HG03025 (cell line): ENCODE data around the gene RAB40B.

Source experiments
- ATAC-seq: cut with Tn5 transposase; IDR thresholded peaks from one replicate; pipeline ENCODE4 v1.9.1; 2021; ENCODE audit warnings: mild to moderate bottlenecking, moderate library complexity; ENCODE audit not compliant: unreplicated experiment, low FRiP score

Gene RAB40B

DNA sequence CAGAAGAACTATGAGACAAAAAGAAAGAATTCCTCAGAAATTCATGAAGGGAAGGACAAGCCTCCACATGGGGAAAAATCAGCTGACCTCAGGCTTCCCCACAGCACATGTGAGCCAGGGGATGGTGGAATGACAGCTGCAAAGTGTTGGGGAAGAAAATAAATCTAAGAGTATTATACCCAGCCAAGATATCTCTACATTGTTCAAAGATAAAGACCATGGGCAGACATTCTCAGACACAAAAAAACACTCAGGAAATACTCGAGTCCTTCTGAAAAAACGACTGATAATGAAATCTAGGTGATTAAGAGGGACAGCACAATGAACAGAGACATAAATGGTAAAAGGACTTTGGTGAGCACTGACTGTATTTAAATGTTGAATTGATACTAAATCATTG, 3.9 kb downstream of the RAB40B start:
- ATAC-seq: no peak

- no peak for ATAC-seq
Measured at GRCh38 chr17:82693168-82693867, 5.2 kb downstream of the RAB40B start.

DNA sequence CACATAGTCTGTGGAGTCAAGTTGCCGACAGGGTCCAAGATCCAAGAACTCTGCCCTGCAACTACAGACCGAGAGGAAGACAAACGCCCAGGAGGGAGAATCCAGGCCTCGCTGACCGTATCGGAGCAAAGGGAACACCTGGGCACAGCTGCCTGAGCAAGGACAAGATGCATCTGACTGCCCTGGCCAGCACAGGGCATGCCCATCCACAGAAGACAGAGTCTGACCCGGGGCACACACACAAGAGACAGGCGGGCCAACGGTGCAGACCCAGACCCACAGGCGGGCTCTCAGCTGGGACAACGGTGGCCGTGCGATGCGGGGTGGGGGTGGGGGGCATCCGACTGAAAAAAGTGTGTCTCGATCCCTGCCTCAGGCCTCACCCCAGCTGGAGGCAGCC, 6.2 kb downstream of the RAB40B start:
- no peak for ATAC-seq

DNA sequence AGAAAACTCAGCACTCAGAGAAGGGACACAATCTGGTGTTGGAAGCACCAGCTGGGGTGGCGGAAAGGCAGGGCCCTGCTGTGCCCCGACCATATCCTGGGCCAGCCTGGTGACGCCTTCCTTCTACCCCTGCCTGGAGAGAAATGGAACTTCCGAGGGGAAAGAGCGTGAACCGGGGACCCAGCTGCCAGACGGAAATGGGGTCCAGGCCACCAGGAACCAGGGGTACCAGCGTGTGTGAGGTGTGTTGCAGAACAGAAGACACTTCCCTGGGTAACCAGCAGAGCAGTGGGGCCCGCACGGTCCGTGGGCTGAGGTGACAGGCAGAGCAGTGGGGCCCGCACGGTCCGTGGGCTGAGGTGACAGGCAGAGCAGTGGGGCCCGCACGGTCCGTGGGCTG, 6.8 kb downstream of the RAB40B start:
- no peak for ATAC-seq

- no peak for ATAC-seq
Measured at GRCh38 chr17:82690786-82691489, 7.6 kb downstream of the RAB40B start.

DNA sequence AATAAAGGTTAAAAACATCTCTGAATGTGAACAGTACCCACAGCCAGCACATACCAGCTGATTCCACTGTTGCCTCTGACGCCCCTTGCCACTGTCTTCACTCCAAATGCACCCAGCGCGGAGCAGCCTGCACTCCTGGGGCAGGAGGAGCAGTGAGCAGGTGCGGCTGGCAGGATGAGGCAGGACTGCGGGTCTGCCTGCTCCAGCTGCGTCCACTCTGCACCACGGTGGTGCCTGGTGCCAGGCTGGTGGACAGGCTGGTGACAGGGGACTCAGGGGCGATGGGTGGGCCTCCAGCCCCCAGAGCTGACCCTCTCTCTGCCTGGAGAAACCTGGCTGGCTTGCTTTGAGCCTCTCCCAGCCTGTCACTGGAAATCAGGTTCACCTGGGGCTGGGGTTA, 9.4 kb downstream of the RAB40B start:
- no peak for ATAC-seq

- ATAC-seq: no peak
Measured at GRCh38 chr17:82687871-82688270, 10.6 kb downstream of the RAB40B start.

DNA sequence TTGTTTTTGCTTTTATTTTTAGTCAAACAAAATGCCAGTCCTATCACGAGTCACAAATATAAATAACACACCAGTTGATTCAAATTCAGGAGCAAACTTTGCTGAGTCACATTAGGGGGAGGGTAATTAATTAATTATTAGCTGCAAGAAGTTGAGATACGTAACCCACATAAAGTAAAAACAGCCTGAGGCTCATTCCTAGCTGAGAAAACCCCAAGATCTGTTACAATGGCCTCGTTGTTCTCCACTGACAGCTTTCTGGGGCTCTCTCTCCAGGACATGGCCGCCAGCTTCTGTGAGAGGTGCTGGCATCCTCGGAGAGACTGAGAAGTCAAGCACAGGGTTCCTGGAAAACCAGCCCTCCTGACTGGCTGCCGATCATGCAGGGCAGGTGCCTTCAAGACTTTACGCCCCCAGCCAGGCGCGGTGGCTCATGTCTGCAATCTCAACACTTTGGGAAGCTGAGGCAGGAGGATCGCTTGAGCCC, 11.1 kb downstream of the RAB40B start:
- no peak for ATAC-seq

DNA sequence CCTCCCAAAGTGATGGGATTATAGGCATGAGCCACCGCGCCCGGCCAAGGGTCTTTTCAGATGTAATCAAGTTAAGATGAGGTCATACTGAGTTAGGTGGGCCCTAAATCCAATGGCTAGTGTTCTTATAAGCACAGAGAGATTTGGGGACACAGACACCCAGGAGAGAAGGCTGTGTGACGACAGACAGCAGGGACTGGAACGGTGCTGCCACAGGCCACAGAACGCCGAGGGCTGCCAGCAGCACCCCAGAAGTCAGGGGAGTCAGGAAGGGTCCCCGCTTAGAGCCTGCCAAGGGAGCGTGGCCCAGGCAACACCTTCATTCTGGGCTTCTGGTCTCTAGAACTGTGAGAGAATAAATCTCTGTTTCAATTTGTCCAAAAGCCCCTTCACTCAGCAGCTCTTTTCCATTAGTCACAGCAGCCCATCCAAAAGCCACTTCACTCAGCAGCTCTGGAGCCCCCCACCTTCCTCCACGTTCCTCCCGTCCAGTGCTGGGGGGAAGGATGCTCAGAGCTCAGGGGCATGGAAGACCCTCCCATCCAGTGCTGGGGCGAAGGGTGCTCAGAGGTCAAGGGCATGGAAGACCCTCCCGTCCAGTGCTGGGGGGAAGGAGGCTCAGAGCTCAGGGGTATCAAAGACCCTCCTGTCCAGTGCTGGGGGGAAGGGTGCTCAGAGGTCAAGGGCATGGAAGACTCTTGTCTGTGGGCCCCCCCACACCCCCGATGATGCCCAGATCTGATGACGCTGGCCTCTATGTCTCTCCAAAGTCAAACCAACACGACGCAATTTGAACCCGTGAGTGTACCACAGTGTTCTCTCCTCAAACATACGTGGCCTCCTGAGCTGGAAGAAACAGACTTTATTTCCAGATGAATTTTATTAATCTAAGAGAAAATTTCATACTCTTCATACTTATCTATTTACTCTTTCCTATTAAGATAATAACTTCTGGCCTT, 11.9 kb downstream of the RAB40B start:
- ATAC-seq: no peak

DNA sequence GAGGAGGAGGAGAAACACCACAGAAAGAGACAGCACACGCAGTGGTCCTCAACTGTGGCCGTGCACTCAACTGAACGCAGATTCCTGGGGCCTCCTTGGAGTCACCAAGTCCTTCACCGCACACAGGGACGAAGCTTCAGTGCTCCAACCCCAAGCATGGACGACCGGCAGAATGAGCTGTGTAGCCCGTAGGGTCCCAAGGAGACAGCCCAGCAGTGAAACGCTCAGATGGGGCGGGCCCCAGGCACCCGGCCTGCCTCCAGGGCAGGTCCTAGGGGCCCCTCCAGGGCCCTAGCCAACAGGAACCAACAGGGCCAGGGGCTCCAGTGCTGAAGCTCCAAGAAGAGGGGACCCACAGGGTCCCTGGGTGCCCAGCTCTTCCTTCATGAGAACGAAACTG, 13.2 kb downstream of the RAB40B start:
- ATAC-seq: no peak

- no peak for ATAC-seq
Measured at GRCh38 chr17:82684228-82684841, 14.2 kb downstream of the RAB40B start.

GRCh38 chr17:82683534-82683933, 15.0 kb downstream of the RAB40B start:
- ATAC-seq: no peak

- no peak for ATAC-seq
Measured at GRCh38 chr17:82681547-82681946, 17.0 kb downstream of the RAB40B start.

DNA sequence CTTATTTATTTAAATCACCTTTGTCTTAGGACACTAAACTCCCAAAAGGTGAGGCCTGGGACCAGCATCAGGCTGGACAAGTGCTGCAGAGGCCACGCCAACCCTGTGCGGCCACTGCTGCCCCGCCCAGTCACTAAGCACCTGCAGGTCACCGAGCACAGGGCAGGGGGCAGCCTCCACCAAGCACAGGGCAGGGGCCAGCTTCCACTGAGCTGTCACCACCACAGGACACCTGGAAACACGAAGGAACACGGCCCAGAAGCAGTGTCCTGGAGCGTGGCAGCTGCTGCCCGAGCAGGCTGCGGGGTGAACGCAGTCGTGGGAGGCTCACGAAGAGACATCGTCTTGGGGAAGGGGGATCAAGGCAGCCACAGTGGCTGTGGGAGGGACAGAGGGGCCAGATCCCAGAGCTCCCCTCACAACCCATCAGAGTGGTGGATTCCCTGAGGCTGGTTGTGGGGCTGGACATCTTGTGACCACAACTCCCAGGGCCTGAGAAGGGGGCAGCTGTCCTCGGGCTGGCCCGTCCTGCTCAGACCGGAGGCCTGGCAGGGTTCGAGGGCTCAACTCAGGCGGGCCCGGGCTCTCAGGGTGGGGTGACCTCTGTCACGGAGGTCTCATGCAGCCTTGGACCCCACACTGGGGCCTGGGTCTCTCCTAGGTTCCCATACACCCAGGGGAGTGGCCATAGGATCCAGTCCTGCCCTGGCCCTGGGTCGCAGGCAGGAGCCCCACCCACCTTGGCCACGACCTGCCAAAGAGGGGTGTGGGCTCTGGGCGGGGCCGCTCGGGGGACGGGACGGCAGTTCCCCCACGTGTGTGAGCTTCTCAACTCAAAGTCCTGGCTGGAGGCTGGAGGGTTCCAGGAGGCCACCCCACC, 18.7 kb downstream of the RAB40B start:
- no peak for ATAC-seq

- no peak for ATAC-seq
Measured at GRCh38 chr17:82678265-82678891, 20.1 kb downstream of the RAB40B start.

DNA sequence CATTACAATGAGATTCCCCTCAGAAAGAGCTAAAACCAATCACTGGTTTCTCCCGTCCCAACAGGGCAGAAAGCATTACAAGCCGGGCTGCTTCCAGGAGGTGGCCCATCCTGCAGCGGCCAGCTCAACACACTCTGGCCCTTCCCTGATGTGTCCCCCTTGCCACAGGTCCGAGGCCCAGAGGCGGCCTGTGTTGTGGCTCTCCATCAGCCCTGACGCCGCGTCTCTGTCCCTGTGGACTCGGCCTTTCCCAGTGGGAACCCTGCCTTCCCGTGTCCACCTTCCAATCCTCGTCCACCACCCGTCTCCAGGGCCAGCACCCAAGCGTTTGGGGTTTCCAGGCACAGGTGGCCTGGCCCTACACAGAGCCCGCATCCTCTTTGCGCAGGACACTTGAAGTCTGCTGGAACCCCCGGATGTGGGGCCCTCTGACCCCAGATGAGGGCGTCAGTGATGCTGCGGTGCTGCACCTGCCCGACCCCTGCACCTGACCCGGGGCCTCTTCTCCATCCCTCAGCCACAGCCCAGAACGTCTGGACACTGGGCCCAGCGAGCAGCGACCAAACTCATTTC, 21.1 kb downstream of the RAB40B start:
- ATAC-seq: no peak

GRCh38 chr17:82675476-82676245, 22.8 kb downstream of the RAB40B start:
- ATAC-seq: no peak
